Activated CD4-positive, alpha-beta T cell treated with anti-CD3 and anti-CD28 coated beads, Interleukin-2, amount 50 U/mL, for 24 hours (primary cell): ENCODE results near the gene ANKRD33B.

Experiments used
- DNase-seq, 2 donors: peaks; one replicate each; pipeline ENCODE4 v3.0.0-alpha.2; 2020; ENCODE audit warnings: low read depth in 1 of 2, low spot score in 1 of 2

Gene ANKRD33B

GRCh38 chr5:10672146-10673016, 108.5 kb downstream of the ANKRD33B start:
- no peak for DNase-seq

GRCh38 chr5:10673017-10673389, 109.1 kb downstream of the ANKRD33B start:
- DNase-seq: no peak

GRCh38 chr5:10673407-10673806, 109.5 kb downstream of the ANKRD33B start:
- DNase-seq: no peak

- no peak for DNase-seq
Observed at GRCh38 chr5:10674096-10674495, 110.2 kb downstream of the ANKRD33B start.

GRCh38 chr5:10674582-10674981, 110.7 kb downstream of the ANKRD33B start:
- no peak for DNase-seq

- no peak for DNase-seq
Observed at GRCh38 chr5:10675177-10675700, 111.4 kb downstream of the ANKRD33B start.

GRCh38 chr5:10676224-10676623, 112.4 kb downstream of the ANKRD33B start:
- DNase-seq: no peak

- no peak for DNase-seq
Observed at GRCh38 chr5:10676946-10677345, 113.1 kb downstream of the ANKRD33B start.

- no peak for DNase-seq
Observed at GRCh38 chr5:10677533-10677932, 113.7 kb downstream of the ANKRD33B start.

GRCh38 chr5:10678244-10678643, 114.4 kb downstream of the ANKRD33B start:
- DNase-seq: no peak

GRCh38 chr5:10679336-10679988, 115.6 kb downstream of the ANKRD33B start:
- no peak for DNase-seq

- no peak for DNase-seq
Observed at GRCh38 chr5:10680876-10681481, 117.1 kb downstream of the ANKRD33B start.

- DNase-seq: no peak
Observed at GRCh38 chr5:10681731-10682679, 118.1 kb downstream of the ANKRD33B start.

- DNase-seq: no peak
Observed at GRCh38 chr5:10682801-10683525, 119.1 kb downstream of the ANKRD33B start.

GRCh38 chr5:10684303-10685086, 120.6 kb downstream of the ANKRD33B start:
- no peak for DNase-seq

- no peak for DNase-seq
Observed at GRCh38 chr5:10685115-10685521, 121.2 kb downstream of the ANKRD33B start.

GRCh38 chr5:10686890-10687289, 123.0 kb downstream of the ANKRD33B start:
- DNase-seq: no peak

- no peak for DNase-seq
Observed at GRCh38 chr5:10688651-10689171, 124.8 kb downstream of the ANKRD33B start.
